ENCODE measurements around the gene MYO15B.
A peak's percentile ranks its signal among the peaks of the same experiment; 100 is the strongest.
"Not testable (repeated sequence)": the region's sequence is repeated elsewhere in the genome, so short reads cannot be mapped to it uniquely, and the experiment has no call there.

MYO15B gene

GRCh38 chr17:75568412-75569255 is 19.0 kb upstream of the MYO15B start:
- H3K9me3 Mint-ChIP-seq (ENCODE audit: low read depth) = no peaks in the 10 kb centered on the region
- H3K36me3 Mint-ChIP-seq = peaks cover 4% of the 10 kb centered on the region
- no peak overlapping the region for H3K27ac Mint-ChIP-seq
- H3K4me3 Mint-ChIP-seq = no peak overlapping the region
- H3K27me3 Mint-ChIP-seq = no peaks in the 10 kb centered on the region
- no peaks in the 10 kb centered on the region for H3K4me1 Mint-ChIP-seq (ENCODE audit: low read depth)

DNA sequence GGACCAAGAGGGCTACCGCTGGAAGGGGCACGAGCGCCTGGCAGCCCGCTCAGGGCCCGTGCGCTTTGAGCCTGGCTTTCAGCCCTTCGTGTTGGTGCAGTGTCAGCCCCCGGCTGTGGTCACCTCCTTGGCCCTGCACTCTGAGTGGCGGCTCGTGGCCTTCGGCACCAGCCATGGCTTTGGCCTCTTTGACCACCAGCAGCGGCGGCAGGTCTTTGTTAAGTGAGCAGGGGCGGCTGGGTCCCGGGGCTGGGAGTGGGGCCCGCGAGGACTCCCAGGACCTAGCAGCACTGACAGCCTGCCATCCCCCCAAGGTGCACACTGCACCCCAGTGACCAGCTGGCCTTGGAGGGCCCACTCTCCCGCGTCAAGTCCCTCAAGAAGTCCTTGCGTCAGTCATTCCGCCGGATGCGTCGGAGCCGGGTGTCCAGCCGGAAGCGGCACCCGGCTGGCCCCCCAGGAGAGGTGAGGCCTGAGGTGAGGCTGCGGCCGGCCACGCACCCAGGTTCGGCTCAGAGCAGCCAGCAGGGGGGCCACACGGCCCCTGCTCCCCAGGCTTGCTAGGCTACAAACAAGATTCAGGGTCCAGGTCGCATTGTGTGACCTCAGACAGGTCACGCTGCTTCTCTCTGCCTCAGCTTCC is 17.4 kb upstream of the MYO15B start:
- Mint-ChIP-seq H3K27ac (no peak overlapping the region), H3K36me3 (peaks cover 4% of the 10 kb centered on the region), H3K4me1 (ENCODE audit: low read depth) (no peaks in the 10 kb centered on the region), H3K9me3 (ENCODE audit: low read depth) (no peaks in the 10 kb centered on the region), H3K4me3 (no peak overlapping the region), H3K27me3 (no peaks in the 10 kb centered on the region)

DNA sequence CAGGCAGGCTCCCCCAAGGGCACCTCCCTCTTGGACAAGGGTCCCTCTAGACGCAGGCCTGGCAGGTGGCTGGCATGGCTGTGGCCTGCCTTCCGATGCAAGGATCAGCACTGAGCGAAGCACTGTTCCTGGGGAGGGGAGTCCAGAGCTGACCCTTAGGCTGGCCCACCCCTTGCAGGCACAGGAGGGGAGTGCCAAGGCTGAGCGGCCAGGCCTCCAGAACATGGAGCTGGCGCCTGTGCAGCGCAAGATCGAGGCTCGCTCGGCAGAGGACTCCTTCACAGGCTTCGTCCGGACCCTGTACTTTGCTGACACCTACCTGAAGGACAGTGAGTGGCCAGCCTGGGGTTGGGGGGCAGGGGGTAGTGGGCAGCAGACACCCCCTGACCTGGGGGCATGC is 16.8 kb upstream of the MYO15B start:
- Mint-ChIP-seq H3K4me3 (no peak overlapping the region), H3K36me3 (peaks cover 4% of the 10 kb centered on the region), H3K4me1 (ENCODE audit: low read depth) (no peaks in the 10 kb centered on the region), H3K9me3 (ENCODE audit: low read depth) (no peaks in the 10 kb centered on the region), H3K27ac (no peak overlapping the region), H3K27me3 (no peaks in the 10 kb centered on the region)

GRCh38 chr17:75571197-75571884 is 16.3 kb upstream of the MYO15B start:
- no peaks in the 10 kb centered on the region for H3K4me1 Mint-ChIP-seq (ENCODE audit: low read depth)
- no peak overlapping the region for H3K4me3 Mint-ChIP-seq
- H3K36me3 Mint-ChIP-seq = peaks cover 2% of the 10 kb centered on the region
- H3K9me3 Mint-ChIP-seq (ENCODE audit: low read depth) = no peaks in the 10 kb centered on the region
- H3K27me3 Mint-ChIP-seq = no peaks in the 10 kb centered on the region
- H3K27ac Mint-ChIP-seq = no peak overlapping the region

DNA sequence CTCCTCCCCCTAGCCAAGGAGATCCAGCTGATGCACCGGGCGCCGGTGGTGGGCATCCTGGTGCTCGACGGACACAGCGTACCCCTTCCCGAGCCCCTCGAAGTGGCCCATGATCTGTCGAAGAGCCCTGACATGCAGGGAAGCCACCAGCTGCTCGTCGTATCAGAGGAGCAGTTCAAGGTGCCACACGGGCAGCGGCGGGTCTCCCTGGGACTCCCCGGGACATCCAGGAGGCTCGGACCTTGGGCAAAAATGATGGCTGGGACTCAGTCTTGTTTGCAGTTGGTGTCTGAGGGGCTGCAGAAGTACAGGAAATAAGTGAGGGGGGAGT is 15.8 kb upstream of the MYO15B start:
- Mint-ChIP-seq H3K9me3 (ENCODE audit: low read depth) (no peaks in the 10 kb centered on the region), H3K27ac (no peak overlapping the region), H3K4me3 (no peak overlapping the region), H3K4me1 (ENCODE audit: low read depth) (no peaks in the 10 kb centered on the region), H3K27me3 (no peaks in the 10 kb centered on the region), H3K36me3 (no peaks in the 10 kb centered on the region)

DNA sequence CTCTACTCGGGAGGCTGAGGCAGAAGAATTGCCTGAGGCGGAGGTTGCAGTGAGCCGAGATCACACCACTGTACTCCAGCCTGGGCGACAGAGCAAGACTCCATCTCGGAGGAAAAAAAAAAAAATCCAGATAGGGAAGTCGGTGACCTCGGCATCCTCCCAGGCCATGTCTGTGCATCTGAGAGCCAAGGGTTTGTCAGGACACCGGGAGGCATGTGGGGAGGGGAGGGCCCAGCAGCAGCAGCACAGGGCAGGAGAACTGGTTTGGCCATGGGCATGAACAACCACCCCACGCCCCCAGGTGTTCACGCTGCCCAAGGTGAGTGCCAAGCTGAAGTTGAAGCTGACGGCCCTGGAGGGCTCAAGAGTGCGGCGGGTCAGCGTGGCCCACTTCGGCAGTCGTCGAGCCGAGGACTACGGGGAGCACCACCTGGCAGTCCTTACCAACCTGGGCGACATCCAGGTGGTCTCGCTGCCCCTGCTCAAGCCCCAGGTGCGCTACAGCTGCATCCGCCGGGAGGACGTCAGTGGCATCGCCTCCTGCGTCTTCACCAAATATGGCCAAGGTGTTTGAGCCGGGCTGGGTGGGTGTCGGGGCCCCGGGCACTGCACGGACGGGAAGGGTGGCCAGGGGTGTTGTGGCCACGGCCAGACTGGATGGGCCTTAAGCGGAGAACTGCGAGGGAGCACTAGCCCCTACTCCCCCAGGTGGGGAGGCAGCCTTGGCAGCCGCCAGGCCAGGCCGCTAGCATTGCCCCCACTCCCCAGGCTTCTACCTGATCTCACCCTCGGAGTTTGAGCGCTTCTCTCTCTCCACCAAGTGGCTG is 14.7 kb upstream of the MYO15B start:
- Mint-ChIP-seq H3K4me1 (ENCODE audit: low read depth) (no peaks in the 10 kb centered on the region), H3K4me3 (no peak overlapping the region), H3K27me3 (no peaks in the 10 kb centered on the region), H3K9me3 (ENCODE audit: low read depth) (no peaks in the 10 kb centered on the region), H3K36me3 (no peaks in the 10 kb centered on the region), H3K27ac (no peak overlapping the region)

DNA sequence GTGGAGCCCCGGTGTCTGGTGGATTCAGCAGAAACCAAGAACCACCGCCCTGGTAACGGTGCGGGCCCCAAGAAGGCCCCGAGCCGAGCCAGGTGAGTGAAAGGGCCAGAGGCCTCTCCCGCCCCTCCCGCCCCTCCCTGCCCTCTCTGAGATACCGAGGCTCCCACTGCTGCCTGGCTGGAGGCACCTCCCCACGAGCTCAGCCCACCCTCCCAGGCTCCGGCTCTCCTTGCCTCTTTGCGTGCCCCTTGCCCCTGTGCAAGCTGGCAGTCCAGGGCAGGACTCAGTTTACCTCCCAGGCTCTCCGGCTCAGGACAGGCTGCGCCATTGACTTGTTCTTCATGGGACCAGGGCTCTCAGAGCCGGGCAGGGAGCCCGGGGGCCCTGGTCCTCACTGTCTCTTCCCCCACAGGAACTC is 14.1 kb upstream of the MYO15B start:
- no peaks in the 10 kb centered on the region for H3K4me1 Mint-ChIP-seq (ENCODE audit: low read depth)
- no peaks in the 10 kb centered on the region for H3K27me3 Mint-ChIP-seq
- H3K4me3 Mint-ChIP-seq = no peak overlapping the region
- no peaks in the 10 kb centered on the region for H3K9me3 Mint-ChIP-seq (ENCODE audit: low read depth)
- no peak overlapping the region for H3K27ac Mint-ChIP-seq
- H3K36me3 Mint-ChIP-seq = no peaks in the 10 kb centered on the region

DNA sequence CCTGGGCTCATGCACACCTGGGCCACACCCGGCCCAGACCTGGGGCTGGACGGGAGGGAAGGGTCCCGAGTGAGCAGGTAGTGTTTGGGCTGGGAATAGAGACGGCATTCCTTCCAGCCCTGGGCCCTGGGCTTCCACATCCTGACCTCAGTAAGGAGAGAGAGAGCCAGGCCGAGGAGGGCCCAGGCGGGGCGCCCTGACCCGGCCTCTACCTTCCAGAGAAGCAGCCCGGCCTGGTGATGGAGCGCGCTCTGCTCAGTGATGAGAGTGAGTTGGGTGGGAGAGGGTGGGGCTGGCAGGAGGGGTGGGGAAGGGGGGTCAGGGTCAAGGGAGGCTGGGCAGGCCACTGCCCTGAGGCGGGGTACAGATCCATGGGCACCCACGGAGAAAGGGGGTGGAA is 13.6 kb upstream of the MYO15B start:
- Mint-ChIP-seq H3K4me1 (ENCODE audit: low read depth) (no peaks in the 10 kb centered on the region), H3K27ac (no peak overlapping the region), H3K4me3 (no peak overlapping the region), H3K9me3 (ENCODE audit: low read depth) (no peaks in the 10 kb centered on the region), H3K36me3 (no peaks in the 10 kb centered on the region), H3K27me3 (no peaks in the 10 kb centered on the region)

GRCh38 chr17:75574404-75575036 is 13.1 kb upstream of the MYO15B start:
- Mint-ChIP-seq H3K27ac (no peak overlapping the region), H3K27me3 (no peaks in the 10 kb centered on the region), H3K36me3 (no peaks in the 10 kb centered on the region), H3K4me3 (no peak overlapping the region), H3K4me1 (ENCODE audit: low read depth) (no peaks in the 10 kb centered on the region), H3K9me3 (ENCODE audit: low read depth) (no peaks in the 10 kb centered on the region)

DNA sequence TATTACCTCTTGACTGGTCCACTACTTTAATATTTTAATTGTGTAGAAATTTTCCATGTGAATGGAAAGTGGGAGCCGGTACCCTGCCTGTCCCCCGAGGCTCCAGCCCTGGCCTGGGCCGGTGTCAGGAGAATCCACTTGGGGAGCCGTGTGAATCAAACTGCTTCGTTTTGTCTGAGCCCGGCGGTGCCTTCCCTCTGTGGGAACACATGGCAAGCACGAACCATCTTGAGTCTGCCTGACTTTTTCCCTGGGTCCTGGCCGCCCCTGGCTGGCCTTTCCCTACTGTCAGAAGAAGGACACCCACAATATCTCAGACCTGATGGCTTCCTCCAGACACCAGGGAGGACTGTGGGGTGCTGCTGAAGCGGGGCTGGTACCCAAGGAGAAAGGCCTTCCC is 12.4 kb upstream of the MYO15B start:
- no peak overlapping the region for H3K4me3 Mint-ChIP-seq

GRCh38 chr17:75575728-75576127 is 11.9 kb upstream of the MYO15B start:
- no peaks in the 10 kb centered on the region for H3K4me1 Mint-ChIP-seq (ENCODE audit: low read depth)
- H3K27me3 Mint-ChIP-seq = no peaks in the 10 kb centered on the region
- no peaks in the 10 kb centered on the region for H3K36me3 Mint-ChIP-seq
- no peak overlapping the region for H3K4me3 Mint-ChIP-seq
- H3K27ac Mint-ChIP-seq = no peak overlapping the region
- no peaks in the 10 kb centered on the region for H3K9me3 Mint-ChIP-seq (ENCODE audit: low read depth)

More for the DNA sequence above, 12.4 kb upstream of the MYO15B start:
- no peaks in the 10 kb centered on the region for H3K9me3 Mint-ChIP-seq (ENCODE audit: low read depth)
- no peak overlapping the region for H3K27ac Mint-ChIP-seq
- no peaks in the 10 kb centered on the region for H3K27me3 Mint-ChIP-seq
- no peaks in the 10 kb centered on the region for H3K4me1 Mint-ChIP-seq (ENCODE audit: low read depth)
- H3K36me3 Mint-ChIP-seq = no peaks in the 10 kb centered on the region

DNA sequence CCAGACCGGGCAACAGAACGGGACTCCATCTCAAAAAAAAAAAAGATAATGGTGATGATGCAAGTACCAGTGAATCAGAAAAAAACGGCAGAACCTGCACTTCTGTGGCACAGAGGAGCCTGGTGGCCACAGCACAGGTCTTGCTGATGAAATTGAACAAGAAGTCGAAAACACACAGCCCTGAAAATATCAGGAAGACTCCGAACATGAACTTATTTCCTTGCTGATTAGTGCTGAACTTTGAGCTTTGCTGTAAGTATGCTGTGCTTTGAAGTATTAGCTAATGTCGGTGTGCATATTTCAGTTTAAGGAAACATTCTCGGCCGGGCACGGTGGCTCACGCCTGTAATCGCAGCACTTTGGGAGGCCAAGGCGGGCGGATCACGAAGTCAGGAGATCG is 10.9 kb upstream of the MYO15B start:
- Mint-ChIP-seq H3K36me3 (no peaks in the 10 kb centered on the region), H3K4me3 (no peak overlapping the region), H3K27ac (no peak overlapping the region), H3K4me1 (ENCODE audit: low read depth) (peaks cover 8% of the 10 kb centered on the region), H3K9me3 (ENCODE audit: low read depth) (no peaks in the 10 kb centered on the region), H3K27me3 (no peaks in the 10 kb centered on the region)

- not testable (repeated sequence) for H3K27me3 Mint-ChIP-seq; H3K9me3 Mint-ChIP-seq (ENCODE audit: low read depth); H3K36me3 Mint-ChIP-seq
- Mint-ChIP-seq H3K4me1 (ENCODE audit: low read depth) (peaks cover 14% of the 10 kb centered on the region), H3K4me3 (peak overlapping the region; percentile 90), H3K27ac (peak overlapping the region; percentile 72)
Measured at GRCh38 chr17:75581121-75581725, 6.4 kb upstream of the MYO15B start.

DNA sequence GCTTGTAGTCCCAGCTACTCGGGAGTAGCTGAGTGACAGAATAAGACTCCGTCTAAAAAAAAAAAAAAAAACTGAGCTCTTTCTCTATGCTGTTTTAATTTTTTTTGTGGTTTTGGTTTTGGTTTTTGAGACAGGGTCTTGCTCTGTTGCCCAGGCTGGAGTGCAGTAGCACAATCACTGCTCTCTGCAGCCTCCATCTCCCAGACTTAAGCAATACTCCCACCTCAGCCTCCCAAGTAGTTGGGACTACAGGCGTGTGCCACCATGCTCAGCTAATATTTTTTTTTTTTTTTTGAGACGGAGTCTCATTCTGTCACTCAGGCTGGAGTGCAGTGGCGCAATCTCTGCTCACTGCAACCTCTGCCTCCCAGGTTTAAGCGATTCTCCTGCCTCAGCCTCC is 4.4 kb upstream of the MYO15B start:
- not testable (repeated sequence) for H3K9me3 Mint-ChIP-seq (ENCODE audit: low read depth); H3K27me3 Mint-ChIP-seq; H3K4me3 Mint-ChIP-seq; H3K27ac Mint-ChIP-seq; H3K36me3 Mint-ChIP-seq
- H3K4me1 Mint-ChIP-seq (ENCODE audit: low read depth) = peaks cover 20% of the 10 kb centered on the region
